HG02678 (cell line): Measurements from ENCODE around the gene SPEM1.
"Not testable (repeated sequence)": the region's sequence is repeated elsewhere in the genome, so short reads cannot be mapped to it uniquely, and the experiment has no call there.

Experiments
- ATAC-seq: cut with Tn5 transposase; IDR thresholded peaks from one replicate; pipeline ENCODE4 v1.9.1; 2021; ENCODE audit warnings: mild to moderate bottlenecking, moderate library complexity; ENCODE audit not compliant: unreplicated experiment

SPEM1 gene

DNA sequence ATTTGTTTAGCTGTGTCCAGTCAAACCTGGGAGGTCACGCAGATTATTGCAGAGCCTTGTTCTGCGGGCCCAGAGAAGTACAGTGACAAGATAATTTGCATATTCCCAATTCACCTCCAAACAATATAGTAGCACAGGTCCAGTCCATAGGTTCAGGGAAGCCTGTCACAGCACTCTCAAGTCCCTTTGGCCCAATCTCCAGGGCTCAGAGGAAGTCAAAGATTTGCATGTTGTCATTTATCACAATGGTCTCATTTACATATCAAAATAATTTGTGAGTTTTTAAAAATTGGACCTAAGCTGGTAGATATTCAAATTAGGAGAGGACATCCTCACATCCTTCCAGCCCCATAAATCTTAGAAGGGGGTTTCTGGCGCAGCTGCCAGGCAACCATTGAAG is 47.4 kb downstream of the SPEM1 start:
- no peak for ATAC-seq

GRCh38 chr17:7468290-7468689 is 48.2 kb downstream of the SPEM1 start:
- ATAC-seq: no peak

- no peak for ATAC-seq
Observed at GRCh38 chr17:7468804-7469389, 48.8 kb downstream of the SPEM1 start.

DNA sequence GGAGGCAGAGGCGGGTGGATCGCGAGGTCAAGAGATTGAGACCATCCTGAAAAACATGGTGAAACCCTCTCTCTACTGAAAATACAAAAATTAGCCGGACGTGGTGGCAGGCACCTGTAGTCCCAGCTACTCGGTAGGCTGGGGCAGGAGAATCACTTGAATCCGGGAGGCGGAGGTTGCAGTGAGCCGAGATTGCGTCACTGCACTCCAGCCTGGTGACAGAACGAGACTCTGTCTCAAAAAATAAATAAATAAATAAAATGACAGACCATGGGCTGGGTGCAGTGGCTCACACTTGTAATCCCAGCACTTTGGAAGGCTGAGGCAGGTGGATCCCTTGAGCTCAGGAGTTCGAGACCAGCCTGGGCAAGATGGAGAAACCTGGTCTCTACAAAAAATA is 49.7 kb downstream of the SPEM1 start:
- ATAC-seq: not testable (repeated sequence)

DNA sequence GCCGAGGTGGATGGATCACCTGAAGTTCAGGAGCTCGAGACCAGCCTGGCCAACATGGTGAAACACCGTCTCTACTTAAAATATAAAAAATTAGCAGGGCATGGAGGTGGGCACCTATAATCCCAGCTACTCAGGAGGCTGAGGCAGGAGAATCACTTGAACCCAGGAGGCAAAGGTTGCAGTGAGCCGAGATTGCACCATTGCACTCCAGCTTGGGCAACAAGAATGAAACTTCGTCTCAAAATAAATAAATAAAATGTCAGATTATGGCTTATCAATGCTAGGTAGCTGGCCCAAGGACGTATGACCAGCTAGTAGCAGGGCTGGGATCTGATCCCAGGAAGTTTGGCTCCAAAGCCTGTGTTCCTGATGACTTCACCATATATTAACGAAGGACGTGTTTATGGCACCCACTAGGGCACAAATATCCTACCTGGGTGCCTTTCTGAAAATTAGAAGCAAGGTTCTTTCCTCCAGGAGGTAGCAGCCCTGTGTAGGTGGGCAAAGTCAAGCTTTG is 50.4 kb downstream of the SPEM1 start:
- not testable (repeated sequence) for ATAC-seq
